ENCODE measurements around the gene DMRTA2.
"Not testable (repeated sequence)": the region's sequence is repeated elsewhere in the genome, so short reads cannot be mapped to it uniquely, and the experiment has no call there.

DMRTA2 gene

GRCh38 chr1:50423670-50424000 is 392 bp upstream of the DMRTA2 start:
- peak in 1 of 5 experiments; percentile 62 for DNase-seq

GRCh38 chr1:50422675-50422945 is 633 bp downstream of the DMRTA2 start:
- no peak for DNase-seq

- no peak for DNase-seq
These were observed 1.2 kb downstream of the DMRTA2 start for GRCh38 chr1:50421768-50422674.

- no peak for DNase-seq
These were observed 1.9 kb downstream of the DMRTA2 start for GRCh38 chr1:50421366-50421748.

- peak in 1 of 5 experiments; percentile 63 for DNase-seq
These were observed 2.4 kb downstream of the DMRTA2 start for GRCh38 chr1:50420689-50421365.

- DNase-seq = no peak
These were observed 3.2 kb downstream of the DMRTA2 start for GRCh38 chr1:50419907-50420677.

- DNase-seq = no peak
These were observed 3.9 kb downstream of the DMRTA2 start for GRCh38 chr1:50419192-50419906.

- peak in 1 of 5 experiments; percentile 31 for DNase-seq
These were observed 4.6 kb downstream of the DMRTA2 start for GRCh38 chr1:50418600-50419109.

GRCh38 chr1:50417946-50418599 is 5.2 kb downstream of the DMRTA2 start:
- no peak for DNase-seq

- no peak for DNase-seq
These were observed 5.7 kb downstream of the DMRTA2 start for GRCh38 chr1:50417507-50417906.

- DNase-seq = no peak
These were observed 6.4 kb downstream of the DMRTA2 start for GRCh38 chr1:50416553-50417453.

- no peak for DNase-seq
These were observed 7.1 kb downstream of the DMRTA2 start for GRCh38 chr1:50416150-50416527.

- no peak for DNase-seq
These were observed 7.8 kb downstream of the DMRTA2 start for GRCh38 chr1:50415235-50416149.

GRCh38 chr1:50414853-50415234 is 8.4 kb downstream of the DMRTA2 start:
- no peak for DNase-seq

- no peak for DNase-seq
These were observed 10.3 kb downstream of the DMRTA2 start for GRCh38 chr1:50412813-50413476.

GRCh38 chr1:50405814-50406213 is 17.4 kb downstream of the DMRTA2 start:
- no peak for DNase-seq

GRCh38 chr1:50393522-50394120 is 29.6 kb downstream of the DMRTA2 start:
- DNase-seq = no peak

- DNase-seq = not testable (repeated sequence)
These were observed 41.7 kb downstream of the DMRTA2 start for GRCh38 chr1:50381551-50381950.

GRCh38 chr1:50378770-50379169 is 44.5 kb downstream of the DMRTA2 start:
- DNase-seq = no peak

Data from T-helper 2 cell (primary cell).